Brain microvascular endothelial cell (primary cell): Measurements from ENCODE around the gene TOR1A.
A peak's percentile ranks its signal among the peaks of the same experiment; 100 is the strongest.

Experiments
- DNase-seq: peaks from one replicate; pipeline ENCODE4 v3.0.0-alpha.2; 2020
- H3K27ac ChIP-seq: fragments of 250-450 bp; sonication (Bioruptor Pico); 2 replicates; pipeline ENCODE4 v1.5.1; 2020; ENCODE audit warnings: mild to moderate bottlenecking, moderate library complexity
- H3K27me3 ChIP-seq: fragments of 250-450 bp; sonication (Bioruptor Pico); replicated peaks from 2 replicates; pipeline ENCODE4 v1.5.1; 2020; ENCODE audit warnings: mild to moderate bottlenecking
- H3K36me3 ChIP-seq: fragments of 250-450 bp; sonication (Bioruptor Pico); replicated peaks from 2 replicates; pipeline ENCODE4 v1.5.1; 2020; ENCODE audit warnings: mild to moderate bottlenecking
- H3K4me3 ChIP-seq: 2 replicates; pipeline ENCODE4 v1.5.1; 2011; ENCODE audit warnings: low read depth, mild to moderate bottlenecking, control low read depth, low read length, moderate library complexity
- CTCF ChIP-seq: IDR thresholded peaks from 2 replicates; pipeline ENCODE4 v1.5.1; 2011; ENCODE audit warnings: low read depth, mild to moderate bottlenecking, moderate library complexity, low read length, control low read depth, inconsistent platforms; ENCODE audit errors: missing control alignments
- in situ Hi-C: cut with HindIII; loops from 2 replicates; pipeline ENCODE4 v1.10.0; 2017; ENCODE audit warnings: low sequenced_read_pairs, low pct_ligation_motif_present

The TOR1A gene

GRCh38 chr9:129823935-129824601 lies at the start of gene TOR1A:
TOR1A (minus strand) TSS chr9:129824136; CDS start chr9:129824085, 51 bp downstream.
- in situ Hi-C loops: no loop called here
- Histone ChIP-seq H3K27ac (peak within 1 kb of the TSS; percentile 54), H3K27me3 (no peaks in the 10 kb centered on the region), H3K4me3 (peak within 1 kb of the TSS; percentile 87), H3K36me3 (peaks cover 40% of the 10 kb centered on the region)
- TF ChIP-seq CTCF: no peak
- DNase-seq: peak; percentile 90

GRCh38 chr9:129871046-129871445 lies 47.1 kb upstream of the TOR1A start:
- H3K36me3 ChIP-seq: peaks cover 16% of the 10 kb centered on the region
- in situ Hi-C loops: no loop called here
- DNase-seq: no peak

GRCh38 chr9:129869585-129870501 lies 45.9 kb upstream of the TOR1A start:
- H3K4me3 ChIP-seq: no peak overlapping the region
- H3K27me3 ChIP-seq: no peaks in the 10 kb centered on the region
- peaks cover 17% of the 10 kb centered on the region for H3K36me3 ChIP-seq
- no peak overlapping the region for H3K27ac ChIP-seq
- DNase-seq: no peak
- no peak for TF ChIP-seq CTCF
- in situ Hi-C loops: no loop called here

More at GRCh38 chr9:129871046-129871445, 47.1 kb upstream of the TOR1A start:
- Histone ChIP-seq H3K27ac (no peak overlapping the region), H3K4me3 (no peak overlapping the region), H3K27me3 (no peaks in the 10 kb centered on the region)
- no peak for TF ChIP-seq CTCF

- no peak for TF ChIP-seq CTCF
- peaks cover 13% of the 10 kb centered on the region for H3K36me3 ChIP-seq
Observed at GRCh38 chr9:129868872-129869486, 45.0 kb upstream of the TOR1A start.

GRCh38 chr9:129868023-129868871 lies 44.3 kb upstream of the TOR1A start:
- H3K27ac ChIP-seq: no peak overlapping the region
- no peak for TF ChIP-seq CTCF

More at GRCh38 chr9:129868872-129869486, 45.0 kb upstream of the TOR1A start:
- in situ Hi-C loops: no loop called here
- Histone ChIP-seq H3K27ac (no peak overlapping the region), H3K27me3 (no peaks in the 10 kb centered on the region), H3K4me3 (no peak overlapping the region)
- no peak for DNase-seq

More at GRCh38 chr9:129868023-129868871, 44.3 kb upstream of the TOR1A start:
- no peaks in the 10 kb centered on the region for H3K27me3 ChIP-seq
- H3K4me3 ChIP-seq: no peak overlapping the region
- no peak for DNase-seq
- peaks cover 16% of the 10 kb centered on the region for H3K36me3 ChIP-seq
- in situ Hi-C loops: no loop called here
